ENCODE results near the gene ATG4B. TPM values are rescaled to one million over a fixed set of nuclear protein-coding genes. Genes with fewer than 3 reads are reported as not detected.

ATG4B gene
- total and polyA plus RNA-seq, 2 donors (not counting 3 experiments of a cell fraction or from before 2014, with no cell fraction given) = 83.6 to 113 TPM

GRCh38 chr2:241649927-241650326 lies 12.4 kb downstream of the ATG4B start:
- Histone ChIP-seq H4K20me1 (replicated peaks; ENCODE audit: control insufficient read depth, extremely low read depth, insufficient read depth, low read length) (no peaks in the 10 kb centered on the region), H3K79me2 (ENCODE audit: control insufficient read depth, insufficient read depth, low read length) (peaks cover 41% of the 10 kb centered on the region), H3K27ac (ENCODE audit: insufficient read depth, low read depth, low read length) (no peak overlapping the region), H3K36me3 (ENCODE audit: control insufficient read depth in 2 of 2, extremely low read depth in 1 of 2, insufficient read depth in 2 of 2, low read length in 2 of 2) (peaks cover 10 to 22% of the 10 kb centered on the region in 2 experiments), H3K9me3 (replicated peaks; ENCODE audit: control insufficient read depth, insufficient read depth, low read length) (no peaks in the 10 kb centered on the region), H3K9ac (replicated peaks; ENCODE audit: extremely low read depth, insufficient read depth, low read length) (no peak overlapping the region), H3K4me3 (replicated peaks in 1 of 3; ENCODE audit: insufficient read depth in 1 of 3, low read depth in 1 of 3, low read length in 3 of 3) (no peak overlapping the region), H2AFZ (ENCODE audit: low read depth, low read length) (no peak overlapping the region), H3K9me1 (replicated peaks; ENCODE audit: control insufficient read depth, extremely low read depth, insufficient read depth, low read length) (no peaks in the 10 kb centered on the region), H3K4me2 (ENCODE audit: insufficient read depth, low read length) (no peak overlapping the region), H3K4me1 (ENCODE audit: control insufficient read depth, extremely low read depth, insufficient read depth, low read length) (no peaks in the 10 kb centered on the region), H3K27me3 (ENCODE audit: control insufficient read depth in 2 of 2, insufficient read depth in 2 of 2, low read length in 2 of 2) (no peaks in the 10 kb centered on the region)
- dilution Hi-C loops (cut with MboI; ENCODE audit: extremely low pct_ligation_motif_present, low sequenced_read_pairs) = no loop called here
- BruUV-seq (replicated peaks) = no TSS peak
- no peak for TF ChIP-seq JUN (IDR thresholded peaks at IDR 0.05; ENCODE audit: borderline replicate concordance, insufficient read depth, insufficient read length, low read depth)
- no peak for TF ChIP-seq GATA2 (IDR thresholded peaks at IDR 0.05; ENCODE audit: insufficient read depth, insufficient read length, low read depth, low read length)
- no peak for TF ChIP-seq POLR2AphosphoS5 (IDR thresholded peaks at IDR 0.05; ENCODE audit: insufficient read depth, low read depth, low read length)
- TF ChIP-seq POLR2A (IDR thresholded peaks at IDR 0.05; ENCODE audit: low read depth, low read length) = no peak
- no peak for TF ChIP-seq MYC (IDR thresholded peaks at IDR 0.05; ENCODE audit: low read depth, low read length)
- no peak for TF ChIP-seq CTCF (IDR thresholded peaks at IDR 0.05; ENCODE audit: extremely low read depth in 1 of 2, insufficient read depth in 1 of 2, low read depth in 1 of 2, low read length in 2 of 2)
- TF ChIP-seq FOS (IDR thresholded peaks at IDR 0.05; ENCODE audit: borderline replicate concordance, insufficient read depth, low read length) = no peak
- TF ChIP-seq MAX (IDR thresholded peaks at IDR 0.05; ENCODE audit: insufficient read depth, insufficient read length) = no peak
- no peak for TF ChIP-seq EZH2 (IDR thresholded peaks at IDR 0.05; ENCODE audit: borderline replicate concordance, low read depth, low read length, severe bottlenecking)
- FAIRE-seq = no peak
- intact Hi-C loops (cut with micrococcal nuclease) = no loop called here
- POLR2A ChIA-PET = interaction anchor here (0.7 kb wide), 1 partner anchor 46 kb away, joined by 3 read pairs; no protein-coding TSS in a partner anchor
- CTCF ChIA-PET = interaction anchor here (1.0 kb wide), 1 partner anchor 10 kb away, joined by 3 read pairs; no protein-coding TSS in a partner anchor
- no peak for DNase-seq (ENCODE audit: low read depth, low spot score)
